EH (cell line): Measurements from ENCODE around the gene KCNQ1.
A peak's percentile ranks its signal among the peaks of the same experiment; 100 is the strongest.

ENCODE experiments used
- DNase-seq: peaks from one replicate; pipeline ENCODE4 v3.0.0-alpha.2; 2015; ENCODE audit warnings: low read depth

Gene KCNQ1

DNA sequence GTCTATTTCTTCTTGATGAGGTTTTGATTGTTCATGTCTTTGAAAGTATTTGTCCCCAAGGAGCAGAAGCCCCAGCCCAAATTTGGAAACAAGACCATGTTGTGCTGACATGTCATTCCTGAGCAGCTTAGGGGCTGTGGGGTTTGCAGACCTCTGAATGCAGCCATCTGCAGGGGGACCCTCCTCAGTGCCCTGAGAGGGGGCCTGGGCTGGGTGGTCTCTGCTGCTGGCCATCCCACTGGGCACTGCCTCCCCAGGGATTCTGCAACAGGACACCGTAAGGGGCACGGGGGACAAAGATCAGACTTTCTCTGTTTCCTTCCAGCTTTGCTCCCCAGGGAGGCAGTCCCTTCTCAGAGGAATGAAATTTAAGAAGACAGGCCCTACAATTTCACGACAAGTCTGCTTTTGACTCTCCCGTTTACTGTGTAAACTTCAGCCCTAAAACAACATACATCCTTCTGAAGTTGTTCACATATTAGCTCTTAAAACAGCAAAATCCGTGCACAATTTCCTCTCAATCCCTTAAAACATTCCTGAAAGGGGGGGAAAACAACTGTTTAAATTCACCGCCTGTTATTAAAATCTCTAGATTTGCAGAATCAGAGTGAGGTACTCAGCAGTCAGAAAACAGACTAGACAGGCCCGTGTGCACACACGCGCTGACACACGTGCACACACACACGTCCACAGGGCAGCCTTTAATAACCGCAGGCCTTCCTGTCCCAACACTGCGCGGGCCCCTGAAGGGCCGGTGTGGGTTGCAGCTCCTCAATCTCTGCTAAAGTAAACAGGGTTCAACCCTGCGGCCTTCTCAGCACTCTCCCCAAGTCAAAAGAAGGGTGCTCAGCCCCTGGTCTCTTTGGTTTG lies 109.8 kb downstream of the KCNQ1 start:
- DNase-seq = no peak

DNA sequence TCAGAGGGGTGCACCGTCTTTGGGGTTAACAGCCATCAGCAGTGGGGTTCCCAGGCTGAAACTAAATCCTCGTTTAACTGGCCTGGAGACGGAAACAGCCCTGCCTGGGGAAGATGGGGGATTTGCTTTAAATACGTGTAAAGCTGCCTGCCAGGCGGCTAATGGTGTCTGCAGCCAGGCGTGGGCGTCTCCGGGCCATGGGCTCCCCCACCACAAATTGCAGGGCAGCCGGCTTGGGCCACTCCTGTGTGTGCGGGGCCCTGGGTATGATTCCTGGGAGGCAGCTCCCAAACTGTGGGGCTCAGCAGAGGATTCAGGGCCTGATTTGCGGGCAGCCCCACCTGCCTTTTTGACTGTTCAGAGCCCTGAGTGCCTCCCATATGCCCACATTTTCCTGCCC lies 110.5 kb downstream of the KCNQ1 start:
- no peak for DNase-seq

DNA sequence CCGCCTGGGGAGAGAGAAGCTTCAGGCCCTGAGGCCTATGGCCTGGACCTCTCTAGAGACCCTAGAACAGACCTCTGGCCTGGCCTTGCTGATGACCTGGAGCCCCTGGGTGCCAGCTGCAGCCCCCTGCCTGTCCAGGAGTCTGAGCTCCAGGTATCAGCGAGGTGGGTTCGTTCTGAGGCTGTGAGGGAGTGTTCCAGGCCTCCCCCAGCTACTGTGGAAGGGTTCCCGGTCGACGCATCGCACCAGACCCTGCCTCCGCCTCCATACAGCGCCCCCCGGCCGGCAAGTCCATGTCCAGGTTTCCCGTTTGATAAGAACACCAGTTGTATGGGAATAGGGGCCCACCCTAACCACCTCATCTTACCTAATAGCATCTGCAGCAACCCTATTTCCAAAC lies 111.1 kb downstream of the KCNQ1 start:
- DNase-seq = no peak

DNA sequence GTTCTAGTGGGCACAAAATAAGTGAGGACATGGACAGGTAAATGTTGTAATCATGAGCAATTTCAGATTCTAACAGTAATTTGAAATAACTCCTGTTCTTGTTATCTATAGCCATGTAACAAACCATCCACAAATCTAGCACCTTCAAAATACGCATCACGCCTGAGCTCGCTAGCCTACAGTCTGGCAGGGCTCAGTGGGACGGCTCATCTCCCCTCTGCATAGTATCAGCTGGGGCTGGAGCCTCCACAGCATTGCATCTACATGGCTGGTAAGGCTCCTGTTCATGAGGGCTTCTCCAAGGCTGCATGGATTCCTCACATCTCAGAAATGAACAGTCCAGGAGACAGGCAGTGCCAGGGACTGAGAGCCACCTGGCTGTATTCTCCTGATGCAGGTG lies 112.6 kb downstream of the KCNQ1 start:
- DNase-seq = no peak

DNA sequence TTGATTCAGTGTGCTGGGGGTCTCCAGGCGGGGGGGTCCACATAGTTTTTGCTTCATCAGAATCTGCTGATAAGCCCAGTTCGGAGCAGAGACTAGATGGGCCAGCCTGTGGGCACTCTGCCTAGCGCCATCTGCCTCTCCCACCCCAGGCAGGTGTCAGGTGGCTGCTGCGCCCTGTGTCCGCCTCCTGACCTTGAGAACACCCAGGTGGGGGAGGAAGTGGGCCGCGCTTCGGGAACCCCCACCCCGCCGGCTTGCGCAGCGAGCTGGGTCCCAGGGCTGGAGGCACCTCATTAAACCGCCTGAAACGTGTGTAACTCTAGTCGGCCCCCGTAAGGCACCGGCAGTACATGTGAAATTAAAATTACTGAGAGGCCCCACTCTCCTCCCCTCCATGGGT lies 113.6 kb downstream of the KCNQ1 start:
- DNase-seq = no peak

DNA sequence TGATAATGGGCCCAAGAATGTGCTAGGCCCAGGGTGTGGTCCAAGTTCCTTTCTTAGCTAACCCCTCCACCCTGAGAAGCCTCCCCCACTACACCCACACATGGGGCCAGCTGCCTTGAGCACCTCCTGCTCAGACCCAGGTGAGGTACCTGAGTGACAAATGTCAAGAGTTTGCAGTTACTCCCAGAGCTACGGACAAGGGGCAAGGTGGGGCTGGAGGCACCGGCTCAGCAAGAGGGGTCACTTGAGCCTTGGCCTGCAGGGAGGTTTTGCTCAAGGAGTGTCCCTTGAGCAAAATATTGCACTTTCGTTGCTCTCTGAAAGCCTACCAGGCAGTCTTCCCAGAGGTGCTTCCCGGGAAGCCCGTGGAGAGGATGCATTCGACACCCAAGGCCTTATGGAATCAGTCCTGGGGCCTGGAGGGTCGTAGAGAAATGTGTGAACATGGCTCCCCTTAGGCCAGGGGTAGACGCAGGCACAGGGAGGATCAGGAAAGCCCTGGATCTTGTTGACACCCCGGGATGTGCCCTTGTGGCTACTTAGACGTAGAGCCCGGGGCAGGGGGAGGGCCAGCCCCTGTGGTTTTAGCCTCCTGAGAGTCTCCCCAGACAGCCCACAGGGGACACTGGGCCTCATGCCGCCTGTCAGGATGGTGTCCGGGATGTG lies 114.2 kb downstream of the KCNQ1 start:
- no peak for DNase-seq

DNA sequence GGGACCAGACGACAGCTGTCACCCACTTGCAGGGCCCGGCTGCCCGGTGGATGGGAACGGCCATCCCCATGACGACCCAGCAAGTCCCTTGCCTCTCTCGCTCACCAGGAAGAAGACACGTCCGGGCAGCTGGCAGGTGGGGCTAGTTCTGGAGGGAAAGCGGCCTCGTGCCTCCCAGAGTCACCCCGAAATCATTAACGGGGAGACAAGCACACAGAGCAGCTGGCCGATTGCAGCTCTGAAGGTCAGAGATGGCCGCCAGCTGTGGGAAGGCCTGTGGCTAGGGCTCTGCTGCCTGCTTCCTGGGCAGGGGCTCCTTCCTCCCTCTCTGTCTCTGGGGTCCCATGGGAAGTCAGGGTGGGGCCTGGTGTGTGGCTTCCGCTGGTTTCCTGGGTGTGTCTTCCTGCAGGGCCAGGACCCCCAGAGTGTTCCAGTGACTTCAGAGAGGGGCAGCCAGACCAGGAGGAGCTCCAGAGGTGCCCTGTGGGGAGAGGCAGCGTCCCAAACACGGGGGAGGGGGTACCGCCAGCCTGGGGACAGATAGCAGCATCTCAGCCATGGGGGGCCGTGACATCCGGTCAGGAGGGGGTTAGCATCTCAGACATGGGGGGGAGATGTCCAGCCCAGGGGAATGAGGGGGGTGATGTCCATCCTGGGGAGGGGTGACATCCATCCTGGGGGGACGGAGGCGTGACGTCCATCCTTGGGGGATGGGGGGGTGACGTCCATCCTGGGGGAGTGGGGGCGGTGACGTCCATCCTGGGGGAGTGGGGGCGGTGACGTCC lies 114.9 kb downstream of the KCNQ1 start:
- no peak for DNase-seq

DNA sequence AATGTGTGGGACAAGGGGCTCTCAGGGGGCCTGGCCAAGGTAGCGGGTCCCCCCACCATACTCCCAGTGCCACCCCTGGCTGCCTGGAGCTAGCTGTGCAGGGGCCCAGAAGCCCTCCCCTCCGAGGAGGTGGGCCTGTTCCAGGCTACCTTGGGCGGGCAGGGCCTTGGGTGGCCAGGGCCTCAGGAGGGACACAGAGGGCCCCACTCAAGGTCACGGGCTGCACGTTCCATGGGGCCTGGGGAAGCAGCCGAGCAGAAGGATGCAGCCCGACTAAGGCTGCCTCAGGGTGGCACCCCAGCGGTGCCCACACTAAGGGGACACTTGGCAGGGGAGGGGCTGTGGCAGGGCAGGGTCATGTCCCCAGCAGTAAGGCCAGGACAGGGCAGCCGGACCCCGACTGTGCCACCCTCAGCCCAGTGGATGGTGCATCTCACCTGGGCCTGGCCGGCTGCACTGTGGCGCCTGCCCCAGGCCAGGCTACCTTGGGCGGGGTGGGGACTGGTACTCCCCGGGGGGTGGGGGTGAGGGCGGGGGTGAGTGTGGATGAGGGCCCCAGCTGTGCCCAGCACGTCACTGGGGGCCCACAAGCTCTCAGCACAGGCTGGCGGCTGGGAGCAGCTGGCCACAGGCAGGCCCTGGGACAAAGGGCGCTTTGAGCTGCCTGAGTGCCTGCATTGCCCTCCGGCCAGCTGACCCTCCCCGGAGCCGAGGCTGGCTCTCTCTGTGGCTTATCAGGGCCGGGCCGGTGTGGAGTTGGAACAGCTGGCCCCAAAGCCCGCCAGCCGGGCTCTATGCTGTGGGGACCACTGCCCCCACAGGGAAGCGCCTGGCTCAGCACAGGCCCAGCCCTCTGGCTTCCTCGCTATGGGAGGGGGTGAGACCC lies 117.1 kb downstream of the KCNQ1 start:
- no peak for DNase-seq

DNA sequence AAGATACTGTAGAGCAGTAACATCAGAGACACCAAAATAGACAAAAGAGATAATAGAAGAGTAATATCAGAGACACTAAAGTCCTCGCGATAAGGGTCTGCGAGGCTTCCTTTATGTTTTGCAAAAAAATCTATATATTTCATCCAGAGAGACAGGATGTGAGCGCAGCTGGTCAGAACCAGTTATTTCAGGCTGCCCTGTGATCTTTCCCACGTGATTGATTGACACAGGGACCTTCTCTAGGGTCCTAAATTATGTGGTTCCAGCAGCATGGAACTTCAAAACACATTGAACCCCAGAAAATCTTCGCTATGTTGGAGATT lies 118.0 kb downstream of the KCNQ1 start:
- DNase-seq = no peak

DNA sequence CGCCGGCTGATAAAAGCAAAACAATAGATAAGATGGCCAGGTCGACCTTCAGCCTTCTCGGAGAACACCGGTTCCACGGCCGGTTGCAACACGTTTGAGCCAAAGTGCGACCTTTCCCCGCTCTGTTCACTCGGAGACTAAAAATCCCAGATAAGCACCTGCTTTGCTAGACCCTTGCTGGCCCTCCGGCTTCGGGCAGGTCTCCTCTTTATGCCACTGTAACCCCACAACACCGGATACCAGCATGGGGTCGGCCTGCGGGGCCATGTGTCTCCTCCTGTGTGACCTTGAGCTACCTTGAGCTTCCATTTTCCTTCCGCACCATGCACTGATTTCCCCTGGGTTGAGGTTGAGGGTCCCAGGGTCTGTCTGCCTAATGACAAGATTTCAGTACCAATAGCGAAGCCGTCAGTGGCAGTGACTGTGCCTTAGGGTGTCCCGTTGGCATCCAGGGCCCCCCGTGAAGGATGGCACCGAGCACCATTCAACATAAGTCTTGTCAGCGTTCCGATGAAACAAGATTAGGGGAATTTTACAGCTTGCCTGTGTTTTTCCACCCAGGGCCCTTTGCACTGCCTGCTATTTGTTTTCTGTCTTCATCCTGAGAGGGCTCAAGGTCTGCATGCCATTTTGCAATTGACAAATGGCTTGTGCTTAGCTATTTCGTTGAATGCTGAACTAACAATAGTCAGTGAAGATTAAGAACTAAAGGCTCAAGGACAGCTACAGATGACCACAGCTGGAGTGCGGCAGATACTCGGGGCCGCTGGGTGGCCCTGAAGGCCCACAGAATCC lies 118.6 kb downstream of the KCNQ1 start:
- no peak for DNase-seq

DNA sequence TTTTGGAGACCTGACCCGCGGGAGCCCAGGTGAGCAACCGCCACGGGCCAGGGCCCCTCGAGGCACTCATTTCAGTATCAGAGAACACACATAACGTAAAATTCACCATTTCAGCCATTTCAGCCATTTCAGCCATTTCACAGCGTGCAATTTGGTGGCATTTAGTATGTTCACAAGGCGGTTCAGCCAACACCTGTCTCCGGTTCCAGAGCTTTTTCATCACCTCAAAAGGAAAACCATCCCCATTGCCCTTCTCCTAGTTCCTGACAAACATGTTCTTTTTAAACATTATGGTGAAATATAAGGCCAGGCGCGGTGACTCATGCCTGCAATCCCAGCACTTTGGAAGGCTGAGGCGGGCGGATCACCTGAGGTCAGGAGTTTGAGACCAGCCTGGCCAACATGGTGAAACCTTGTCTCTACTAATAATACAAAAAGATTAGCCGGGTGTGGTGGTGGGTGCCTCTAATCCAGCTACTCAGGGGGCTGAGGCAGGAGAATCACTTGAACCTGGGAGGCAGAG lies 119.3 kb downstream of the KCNQ1 start:
- DNase-seq = no peak

DNA sequence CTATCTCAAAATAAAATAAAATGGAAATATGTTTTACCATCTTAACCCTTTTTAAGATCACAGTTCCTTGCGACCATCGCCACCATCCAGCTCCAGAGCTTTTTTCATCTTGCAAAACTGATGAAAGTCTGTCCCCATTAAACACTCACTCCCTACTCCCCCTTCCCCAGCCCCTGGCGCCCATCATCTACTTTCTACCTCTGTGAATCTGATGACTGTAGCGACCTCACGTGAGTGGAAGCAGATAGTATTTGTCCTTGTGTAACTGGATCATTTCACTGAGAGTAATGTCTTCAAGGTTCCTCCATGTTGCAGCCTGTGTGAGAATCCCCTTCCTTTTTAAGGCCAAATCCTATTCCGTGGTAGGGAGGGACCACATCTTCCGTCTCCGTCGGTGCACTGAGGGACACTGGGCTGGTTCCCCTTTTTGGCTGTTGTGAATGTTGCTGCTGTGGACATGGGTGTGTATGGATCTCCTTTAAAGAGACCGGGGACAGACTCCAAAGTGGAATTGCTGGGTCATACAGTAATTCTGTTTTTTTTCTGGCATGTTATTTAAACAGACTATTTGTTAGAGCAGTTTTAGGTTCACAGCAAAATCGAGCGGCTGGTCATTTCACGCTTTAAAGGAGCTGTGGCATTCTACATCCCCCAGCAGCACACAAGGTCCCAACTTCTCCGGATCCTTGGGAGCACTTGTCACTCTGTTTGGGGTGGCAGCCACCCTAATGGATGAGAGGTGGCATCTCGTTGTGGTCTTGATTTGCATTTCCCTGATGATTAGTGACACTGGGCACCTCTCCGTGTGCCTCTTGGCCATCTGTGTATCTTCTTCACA lies 120.0 kb downstream of the KCNQ1 start:
- no peak for DNase-seq

DNA sequence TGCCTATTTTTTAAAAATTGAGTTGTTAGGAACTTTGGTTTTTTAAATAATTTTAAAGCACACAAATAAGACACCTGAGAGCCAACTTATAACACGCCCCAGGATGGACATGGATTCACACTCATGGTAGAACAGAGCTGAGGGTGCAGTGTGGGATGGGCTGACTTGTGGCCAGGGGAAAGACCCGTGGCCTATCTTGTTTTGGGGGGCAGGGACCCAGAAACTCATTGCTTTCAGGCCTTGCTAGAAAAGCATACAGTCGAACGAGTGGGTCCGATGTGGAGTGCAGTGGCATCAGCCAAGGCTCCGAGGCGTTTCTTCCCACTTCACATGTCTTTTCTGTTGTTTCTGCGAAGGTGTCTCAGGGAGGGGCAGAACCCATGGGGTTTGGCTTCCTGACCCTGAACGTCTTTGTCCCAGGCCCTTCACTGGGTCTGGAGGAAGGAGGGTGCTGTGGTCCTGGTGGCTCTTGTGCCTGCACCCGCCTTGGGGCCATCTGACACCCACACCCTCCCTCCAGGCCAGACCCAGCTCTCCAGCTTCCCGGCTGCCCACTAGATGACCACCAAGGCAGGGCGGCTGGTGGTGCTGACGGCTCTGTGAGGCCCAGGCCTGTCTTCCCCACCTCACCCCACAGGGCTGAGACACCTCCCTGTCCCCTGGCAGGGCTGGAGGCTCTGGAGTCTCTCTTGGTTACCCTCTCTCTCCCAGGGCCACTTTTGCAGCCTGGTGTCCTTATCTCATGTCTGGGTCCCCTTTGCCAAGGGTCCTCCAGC lies 120.8 kb downstream of the KCNQ1 start:
- DNase-seq = no peak

DNA sequence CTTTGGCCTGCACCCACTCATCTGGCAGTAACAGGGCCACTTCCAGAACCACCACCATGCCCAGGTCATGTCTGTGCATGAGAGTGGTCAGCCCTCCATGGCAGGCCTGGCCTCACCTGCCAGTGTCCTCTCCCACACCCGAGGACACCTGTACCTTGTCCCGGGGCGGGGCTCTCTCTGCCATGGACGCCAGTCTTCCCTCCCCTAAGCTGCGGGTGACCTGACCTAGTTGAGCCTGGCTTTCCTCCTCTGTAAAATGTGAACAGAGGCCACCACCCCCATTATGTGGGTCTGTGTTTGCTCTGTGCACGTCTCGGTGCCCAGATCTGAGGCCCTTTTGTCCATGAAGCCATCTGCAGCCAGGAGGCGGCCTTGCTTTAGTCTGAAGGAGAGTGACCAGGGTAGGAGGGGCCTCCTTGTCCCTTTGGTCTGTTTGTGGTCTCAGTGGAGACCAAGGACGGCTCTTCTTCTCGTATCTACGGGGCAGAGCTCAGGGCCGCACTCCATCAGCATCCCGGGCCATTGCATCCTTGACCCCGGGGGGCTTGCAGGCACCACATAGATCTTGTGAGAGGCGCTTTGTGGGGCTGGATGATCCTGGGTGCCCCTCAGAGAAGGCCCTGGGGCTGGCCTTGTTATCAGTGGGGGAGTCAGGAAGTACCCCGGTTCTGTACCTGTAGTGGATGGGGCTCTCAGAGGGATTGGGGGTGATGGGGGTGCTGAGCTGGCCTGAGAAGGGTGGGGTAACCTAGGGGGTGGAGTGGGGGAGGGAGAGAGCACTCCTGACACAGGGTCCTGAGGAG lies 121.6 kb downstream of the KCNQ1 start:
- DNase-seq = no peak

DNA sequence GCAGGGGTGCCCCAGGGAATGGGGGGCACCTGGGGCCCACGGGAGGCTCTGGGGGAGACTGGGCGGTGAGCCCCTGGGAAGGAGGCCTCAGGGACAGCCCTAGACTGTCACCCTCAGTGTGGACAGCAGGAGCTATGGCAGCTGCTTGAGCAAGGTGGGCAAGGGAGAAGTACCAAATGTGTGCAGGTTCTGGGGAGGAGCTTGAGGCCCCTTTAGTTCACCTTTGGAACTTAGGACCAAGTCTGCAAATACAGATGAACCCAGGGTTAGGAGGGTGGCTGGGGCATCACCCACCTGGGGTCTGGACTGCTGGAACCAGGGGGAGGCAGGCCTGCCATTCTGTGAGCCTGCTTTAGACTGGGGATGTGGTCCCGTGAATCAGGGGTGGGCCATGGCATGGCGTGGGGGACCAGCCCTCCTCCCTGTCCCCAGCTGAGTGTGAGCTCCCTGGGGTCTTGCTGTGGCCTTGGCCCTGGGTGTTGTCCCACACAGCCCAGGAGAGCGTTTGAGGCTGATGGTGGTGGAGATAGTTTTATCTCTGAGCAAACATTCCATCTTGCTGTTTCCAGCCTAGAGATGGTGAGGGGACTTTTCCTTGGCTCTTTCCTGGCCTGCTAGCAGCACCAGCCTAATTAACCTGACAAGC lies 122.3 kb downstream of the KCNQ1 start:
- DNase-seq = no peak

DNA sequence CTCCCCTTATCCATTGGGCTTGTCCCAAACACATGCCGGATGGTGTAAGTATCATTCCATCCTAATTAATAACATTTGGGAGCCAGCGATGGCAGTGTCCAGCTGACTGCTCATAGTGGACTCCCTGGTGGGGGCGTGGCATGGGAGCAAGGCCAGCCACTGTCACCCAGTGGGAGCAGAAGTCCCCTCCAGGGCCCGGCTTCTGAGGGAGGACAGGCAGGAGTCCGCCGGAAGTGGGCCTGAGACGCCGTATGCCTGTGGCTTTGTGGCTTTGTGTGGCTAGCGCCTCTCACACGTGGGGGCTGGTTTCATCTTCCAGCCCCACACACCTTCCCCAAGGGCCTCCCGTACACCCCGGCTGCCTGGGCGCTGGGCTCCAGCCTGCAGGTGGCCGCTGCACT lies 124.5 kb downstream of the KCNQ1 start:
- peak; percentile 57 for DNase-seq

DNA sequence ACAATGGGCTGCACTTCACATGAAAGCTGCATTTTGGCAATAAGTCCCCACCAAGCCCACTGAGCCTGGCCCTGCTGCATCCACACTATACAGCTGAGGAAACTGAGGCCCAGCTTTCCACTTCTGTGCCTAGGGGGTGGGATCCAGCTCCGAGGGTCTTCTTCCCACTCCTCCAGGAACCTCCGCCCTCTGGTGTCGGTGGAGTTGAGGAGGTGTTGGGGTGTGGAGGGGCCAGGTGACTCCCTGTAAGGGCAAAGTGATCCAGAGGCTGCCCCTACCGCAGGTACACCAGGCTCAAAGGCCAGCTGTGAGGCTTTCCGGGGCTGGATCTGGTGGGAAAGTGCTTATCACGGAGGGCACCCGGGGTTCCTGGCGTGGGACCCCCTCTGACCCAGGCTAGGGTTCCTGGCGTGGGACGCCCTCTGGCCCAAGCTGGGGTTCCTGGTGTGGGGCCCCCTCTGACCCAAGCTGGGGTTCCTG lies 125.0 kb downstream of the KCNQ1 start:
- DNase-seq = no peak
